MCF 10A (cell line): ENCODE measurements around the gene RAB6B. TPM values are rescaled to one million over a fixed set of nuclear protein-coding genes. Genes with fewer than 3 reads are reported as not detected.

Experiments used
- BruUV-seq: library from RNA; stranded (reverse); fragments of 400-500 nt; replicated peaks from 2 replicates; lab custom pipeline; 2021; lab: Mats Ljungman, UMichigan
- CTCF ChIA-PET: fragments of 300-600 bp; sonication (Branson Sonifier 250); formaldehyde crosslinking; extraction: SDS; loops from one replicate; lab custom pipeline; 2021; ENCODE audit warnings: antibody characterized with exemption, inconsistent platforms; lab: Yijun Ruan, JAX
- POLR2A ChIA-PET: fragments of 300-600, 350-650 bp; sonication (Branson Sonifier 250); formaldehyde crosslinking; extraction: SDS; loops from one replicate; lab custom pipeline; 2020; ENCODE audit warnings: antibody characterized with exemption, inconsistent platforms; lab: Yijun Ruan, JAX
- DNase-seq: peaks from one replicate; pipeline ENCODE4 v3.0.0-alpha.2; 2018; ENCODE audit not compliant: unreplicated experiment
- H3K27ac Mint-ChIP-seq: one replicate; pipeline ENCODE4 v1.8.0; 2022; ENCODE audit warnings: mild to moderate bottlenecking, low read depth, mixed read lengths; ENCODE audit not compliant: unreplicated experiment
- H3K27me3 Mint-ChIP-seq: one replicate; pipeline ENCODE4 v1.8.0; 2022; ENCODE audit warnings: mixed read lengths; ENCODE audit not compliant: insufficient read depth, unreplicated experiment
- H3K36me3 Mint-ChIP-seq: one replicate; pipeline ENCODE4 v1.8.0; 2022; ENCODE audit warnings: mild to moderate bottlenecking, moderate library complexity, mixed read lengths; ENCODE audit not compliant: insufficient read depth, unreplicated experiment
- H3K4me1 Mint-ChIP-seq: one replicate; pipeline ENCODE4 v1.8.0; 2022; ENCODE audit warnings: mixed read lengths; ENCODE audit not compliant: insufficient read depth, unreplicated experiment
- H3K4me3 Mint-ChIP-seq: one replicate; pipeline ENCODE4 v1.8.0; 2022; ENCODE audit warnings: mild to moderate bottlenecking, moderate library complexity, mixed read lengths; ENCODE audit not compliant: unreplicated experiment
- H3K9me3 Mint-ChIP-seq: one replicate; pipeline ENCODE4 v1.8.0; 2022; ENCODE audit warnings: mixed read lengths; ENCODE audit not compliant: unreplicated experiment
- intact Hi-C: fragments of 100-400 bp; cut with micrococcal nuclease; formaldehyde crosslinking; loops from 2 replicates; pipeline ENCODE4 v1.14.1; 2022
- total RNA-seq: library from RNA; stranded (reverse); gene quantifications from 2 replicates; pipeline ENCODE4 v1.2.3, GENCODE V29; 2022
- TF ChIP-seq, protein P1 (sequence below): fragments of 200-600 bp; IDR thresholded peaks from one replicate; pipeline ENCODE4 v1.8.0; 2022; ENCODE audit warnings: antibody characterized with exemption, mild to moderate bottlenecking; ENCODE audit not compliant: unreplicated experiment

RAB6B gene
- total RNA-seq, 1 experiment from 2014 or later: 1.1 TPM

DNA sequence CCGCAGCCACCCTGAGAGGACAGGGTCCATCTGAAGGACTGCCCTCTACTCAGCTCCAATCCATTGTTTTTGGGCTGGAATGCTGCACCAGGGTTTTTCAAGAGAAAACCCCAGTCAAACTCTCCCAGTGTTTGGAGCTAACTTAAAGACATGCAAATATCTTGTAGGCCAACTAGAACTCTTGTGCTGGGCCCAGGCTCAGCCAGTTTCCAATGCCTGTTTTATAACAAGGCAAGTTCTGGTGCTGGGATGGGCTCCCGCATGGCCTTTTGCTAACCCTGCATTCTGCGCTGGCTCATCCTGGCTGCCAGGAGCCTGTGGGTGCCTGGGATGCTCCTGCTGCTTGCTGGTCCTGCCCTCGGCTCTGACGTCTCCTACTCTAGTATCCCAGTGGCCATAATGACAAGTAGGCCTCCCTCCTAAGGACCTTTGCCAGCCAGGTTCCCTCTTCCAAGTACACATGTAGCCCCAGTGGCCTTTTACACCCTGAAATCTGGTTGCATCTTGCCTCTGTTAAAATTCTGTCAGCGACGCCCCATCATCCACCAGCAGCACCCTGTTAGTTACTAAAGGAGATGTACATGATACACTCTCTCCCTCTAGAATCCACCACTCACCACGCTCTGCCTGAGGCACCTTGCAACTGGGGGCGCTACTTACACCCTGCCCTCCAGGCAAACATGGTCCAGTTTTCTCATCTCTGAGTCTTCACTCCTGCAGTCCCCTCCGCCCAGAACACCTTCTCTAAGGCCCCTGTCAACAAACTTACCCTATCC, 30.5 kb upstream of the RAB6B start:
- peaks cover 13% of the 10 kb centered on the region for H3K4me1 Mint-ChIP-seq
- intact Hi-C loops: loop anchor here (2.0 to 5.0 kb wide), 2 partner anchors 107 to 264 kb away; partner anchors contain the start of gene TOPBP1
- CTCF ChIA-PET: interaction anchor here (0.5 to 1.4 kb wide), 7 partner anchors 13 to 1195 kb away, joined by 3 to 5 read pairs (median 3); no protein-coding TSS in a partner anchor
- DNase-seq: no peak
- no TSS peak for BruUV-seq
- POLR2A ChIA-PET: interaction anchor here (1.4 kb wide), 1 partner anchor 10 kb away, joined by 5 read pairs; no protein-coding TSS in a partner anchor
- H3K36me3 Mint-ChIP-seq: no peaks in the 10 kb centered on the region
- H3K27ac Mint-ChIP-seq: no peak overlapping the region
- H3K9me3 Mint-ChIP-seq: no peaks in the 10 kb centered on the region
- no peak overlapping the region for H3K4me3 Mint-ChIP-seq
- H3K27me3 Mint-ChIP-seq: peaks cover 21% of the 10 kb centered on the region
- TF ChIP-seq, protein P1, sequence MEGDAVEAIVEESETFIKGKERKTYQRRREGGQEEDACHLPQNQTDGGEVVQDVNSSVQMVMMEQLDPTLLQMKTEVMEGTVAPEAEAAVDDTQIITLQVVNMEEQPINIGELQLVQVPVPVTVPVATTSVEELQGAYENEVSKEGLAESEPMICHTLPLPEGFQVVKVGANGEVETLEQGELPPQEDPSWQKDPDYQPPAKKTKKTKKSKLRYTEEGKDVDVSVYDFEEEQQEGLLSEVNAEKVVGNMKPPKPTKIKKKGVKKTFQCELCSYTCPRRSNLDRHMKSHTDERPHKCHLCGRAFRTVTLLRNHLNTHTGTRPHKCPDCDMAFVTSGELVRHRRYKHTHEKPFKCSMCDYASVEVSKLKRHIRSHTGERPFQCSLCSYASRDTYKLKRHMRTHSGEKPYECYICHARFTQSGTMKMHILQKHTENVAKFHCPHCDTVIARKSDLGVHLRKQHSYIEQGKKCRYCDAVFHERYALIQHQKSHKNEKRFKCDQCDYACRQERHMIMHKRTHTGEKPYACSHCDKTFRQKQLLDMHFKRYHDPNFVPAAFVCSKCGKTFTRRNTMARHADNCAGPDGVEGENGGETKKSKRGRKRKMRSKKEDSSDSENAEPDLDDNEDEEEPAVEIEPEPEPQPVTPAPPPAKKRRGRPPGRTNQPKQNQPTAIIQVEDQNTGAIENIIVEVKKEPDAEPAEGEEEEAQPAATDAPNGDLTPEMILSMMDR: no peak

- CTCF ChIA-PET: interaction anchor here (1.0 to 2.7 kb wide), 2 partner anchors 288 to 480 kb away, joined by 3 to 9 read pairs; no protein-coding TSS in a partner anchor
- H3K9me3 Mint-ChIP-seq: no peaks in the 10 kb centered on the region
- POLR2A ChIA-PET: interaction anchor here (0.7 kb wide), 1 partner anchor 86 kb away, joined by 3 read pairs; no protein-coding TSS in a partner anchor
- DNase-seq: no peak
- no peak overlapping the region for H3K4me3 Mint-ChIP-seq
- H3K36me3 Mint-ChIP-seq: no peaks in the 10 kb centered on the region
- no TSS peak for BruUV-seq
- no peak overlapping the region for H3K27ac Mint-ChIP-seq
- TF ChIP-seq, protein P1: no peak
- peaks cover 14% of the 10 kb centered on the region for H3K27me3 Mint-ChIP-seq
- intact Hi-C loops: no loop called here
- H3K4me1 Mint-ChIP-seq: peaks cover 8% of the 10 kb centered on the region
These were observed 28.4 kb upstream of the RAB6B start for GRCh38 chr3:133924041-133924440.

DNA sequence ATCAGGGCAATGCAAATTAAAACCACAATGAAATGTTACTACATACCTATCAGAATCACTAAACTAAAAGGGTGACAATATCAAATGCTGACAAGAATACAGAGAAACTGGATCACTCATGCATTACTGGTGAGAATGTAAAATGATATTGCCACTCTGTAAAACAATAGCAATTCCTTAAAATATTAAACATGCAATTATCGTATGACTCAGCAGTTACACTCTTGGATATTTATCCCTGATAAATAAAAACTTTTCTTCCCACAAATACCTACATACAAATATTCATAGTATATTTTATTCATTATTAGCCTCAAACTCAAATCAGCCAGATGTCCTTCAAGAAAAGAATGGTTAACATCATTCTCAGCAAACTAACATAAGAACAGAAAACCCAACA, 25.9 kb upstream of the RAB6B start:
- no peaks in the 10 kb centered on the region for H3K9me3 Mint-ChIP-seq
- no peak overlapping the region for H3K4me3 Mint-ChIP-seq
- no peaks in the 10 kb centered on the region for H3K36me3 Mint-ChIP-seq
- H3K4me1 Mint-ChIP-seq: no peaks in the 10 kb centered on the region
- CTCF ChIA-PET: no interaction called here
- DNase-seq: no peak
- BruUV-seq: no TSS peak
- intact Hi-C loops: no loop called here
- TF ChIP-seq, protein P1: no peak
- H3K27me3 Mint-ChIP-seq: no peaks in the 10 kb centered on the region
- H3K27ac Mint-ChIP-seq: no peak overlapping the region
- POLR2A ChIA-PET: no interaction called here

- intact Hi-C loops: no loop called here
- H3K36me3 Mint-ChIP-seq: no peaks in the 10 kb centered on the region
- no peak overlapping the region for H3K27ac Mint-ChIP-seq
- BruUV-seq: no TSS peak
- TF ChIP-seq, protein P1: no peak
- no peak overlapping the region for H3K4me3 Mint-ChIP-seq
- no peaks in the 10 kb centered on the region for H3K4me1 Mint-ChIP-seq
- H3K9me3 Mint-ChIP-seq: no peaks in the 10 kb centered on the region
- DNase-seq: no peak
- CTCF ChIA-PET: interaction anchor here (0.6 kb wide), 3 partner anchors 184 to 457 kb away, joined by 3 to 6 read pairs (median 4); partner anchors contain the start of gene AMOTL2
- POLR2A ChIA-PET: interaction anchor here (2.1 kb wide), 1 partner anchor 9 kb away, joined by 5 read pairs; no protein-coding TSS in a partner anchor
- H3K27me3 Mint-ChIP-seq: no peaks in the 10 kb centered on the region
These were observed 21.5 kb upstream of the RAB6B start for GRCh38 chr3:133917144-133917543.
